PC-3 (cell line): ENCODE results near the gene KRTAP12-1.

Experiments
- CTCF ChIP-seq: fragments of 300-600 bp; sonication (generic); conservative IDR thresholded peaks from 2 replicates; pipeline ENCODE4 v1.5.1; 2017; ENCODE audit warnings: antibody characterized with exemption, low read depth, mild to moderate bottlenecking, low read length
- EZH2 ChIP-seq: fragments of 300-600 bp; sonication (generic); IDR thresholded peaks from one replicate; pipeline ENCODE4 v1.6.1; 2017; ENCODE audit warnings: antibody characterized with exemption, mild to moderate bottlenecking, low read length; ENCODE audit not compliant: unreplicated experiment
- EZH2phosphoT487 ChIP-seq: fragments of 300-600 bp; sonication (generic); IDR thresholded peaks from 2 replicates; pipeline ENCODE4 v1.6.1; 2018; ENCODE audit warnings: mild to moderate bottlenecking, antibody characterized with exemption, low read length, borderline replicate concordance

GRCh38 chr21:44712203-44713028 is 30.5 kb upstream of the KRTAP12-1 start:
- TF ChIP-seq CTCF (no peak), EZH2phosphoT487 (no peak), EZH2 (no peak)
